Endothelial cell of hepatic sinusoid (primary cell): ENCODE measurements around the gene ACACB.
"Not testable (repeated sequence)": the region's sequence is repeated elsewhere in the genome, so short reads cannot be mapped to it uniquely, and the experiment has no call there.

Experiments used
- in situ Hi-C: cut with HindIII; loops from 2 replicates; pipeline ENCODE4 v1.10.0; 2017; ENCODE audit warnings: low sequenced_read_pairs

ACACB gene

DNA sequence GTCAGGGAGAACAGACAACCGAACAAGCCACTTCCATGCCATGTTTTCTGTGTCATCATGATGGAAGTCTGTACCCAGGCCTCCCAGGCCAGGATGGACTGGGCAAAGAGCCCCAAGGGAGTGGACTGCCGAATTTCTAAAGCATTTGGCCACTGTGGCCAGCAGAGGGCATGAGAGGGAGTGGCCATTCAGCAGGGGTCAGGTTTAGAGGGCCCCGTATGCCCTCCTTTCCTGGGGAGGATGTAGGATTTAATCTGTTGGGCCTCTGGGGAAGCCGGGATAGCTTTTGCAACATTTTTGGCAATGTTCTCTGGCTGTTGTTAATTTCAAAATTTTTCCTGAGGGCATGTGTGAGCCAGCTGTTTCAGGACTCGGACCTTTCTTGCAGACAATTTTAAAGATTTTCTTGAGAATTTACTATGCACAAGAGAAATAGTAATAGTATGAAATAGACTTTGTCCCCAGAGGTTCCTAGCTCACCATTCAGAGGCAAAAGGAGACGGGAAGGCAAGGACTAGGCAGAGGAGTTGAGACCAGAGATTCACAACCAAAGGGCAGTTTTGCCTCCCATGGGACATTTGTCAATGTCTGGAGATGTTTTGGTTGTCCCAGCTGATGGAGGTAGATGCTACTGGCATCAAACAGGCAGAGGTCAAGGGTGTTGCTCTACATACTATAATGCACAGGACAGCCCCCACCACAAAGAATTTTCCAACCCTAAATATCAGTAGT lies 18.0 kb downstream of the ACACB start:
- in situ Hi-C loops = no loop called here

GRCh38 chr12:109137055-109137454 lies 20.7 kb downstream of the ACACB start:
- in situ Hi-C loops = no loop called here

DNA sequence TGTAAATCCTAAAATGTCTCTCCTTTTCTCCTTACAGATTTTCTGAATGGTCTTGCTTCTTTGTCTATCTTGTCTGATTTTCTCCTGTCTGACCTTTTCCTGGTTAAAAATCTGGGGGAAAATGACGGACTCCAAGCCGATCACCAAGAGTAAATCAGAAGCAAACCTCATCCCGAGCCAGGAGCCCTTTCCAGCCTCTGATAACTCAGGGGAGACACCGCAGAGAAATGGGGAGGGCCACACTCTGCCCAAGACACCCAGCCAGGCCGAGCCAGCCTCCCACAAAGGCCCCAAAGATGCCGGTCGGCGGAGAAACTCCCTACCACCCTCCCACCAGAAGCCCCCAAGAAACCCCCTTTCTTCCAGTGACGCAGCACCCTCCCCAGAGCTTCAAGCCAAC lies 23.0 kb downstream of the ACACB start:
- in situ Hi-C loops = no loop called here

DNA sequence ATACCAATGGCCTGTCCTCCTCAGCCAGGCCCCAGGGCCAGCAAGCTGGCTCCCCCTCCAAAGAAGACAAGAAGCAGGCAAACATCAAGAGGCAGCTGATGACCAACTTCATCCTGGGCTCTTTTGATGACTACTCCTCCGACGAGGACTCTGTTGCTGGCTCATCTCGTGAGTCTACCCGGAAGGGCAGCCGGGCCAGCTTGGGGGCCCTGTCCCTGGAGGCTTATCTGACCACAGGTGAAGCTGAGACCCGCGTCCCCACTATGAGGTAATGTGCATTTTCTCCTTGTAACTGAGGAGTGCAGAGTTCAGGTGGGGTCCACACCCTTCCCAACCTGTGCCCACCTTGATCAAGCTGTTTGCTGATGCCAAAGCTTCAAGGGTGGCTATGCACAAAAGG lies 23.4 kb downstream of the ACACB start:
- in situ Hi-C loops = no loop called here

DNA sequence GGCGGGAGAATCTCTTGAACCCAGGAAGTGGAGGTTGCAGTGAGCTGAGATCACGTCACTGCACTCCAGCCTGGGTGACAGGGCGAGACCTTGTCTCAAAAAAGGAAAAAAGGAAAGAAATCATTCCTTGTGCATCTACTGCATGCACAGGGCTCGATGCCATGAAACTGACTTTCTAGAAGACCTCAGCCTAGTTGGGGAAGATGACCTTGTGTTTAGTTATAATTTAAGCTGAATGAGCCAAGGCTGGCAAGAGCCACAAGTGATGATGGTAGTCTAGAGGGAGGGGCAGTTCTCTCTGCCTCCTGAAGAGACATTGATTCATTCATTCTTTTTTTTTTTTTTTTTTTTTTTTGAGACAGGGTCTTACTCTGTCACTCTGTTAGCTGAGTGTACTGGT lies 24.2 kb downstream of the ACACB start:
- in situ Hi-C loops = no loop called here

DNA sequence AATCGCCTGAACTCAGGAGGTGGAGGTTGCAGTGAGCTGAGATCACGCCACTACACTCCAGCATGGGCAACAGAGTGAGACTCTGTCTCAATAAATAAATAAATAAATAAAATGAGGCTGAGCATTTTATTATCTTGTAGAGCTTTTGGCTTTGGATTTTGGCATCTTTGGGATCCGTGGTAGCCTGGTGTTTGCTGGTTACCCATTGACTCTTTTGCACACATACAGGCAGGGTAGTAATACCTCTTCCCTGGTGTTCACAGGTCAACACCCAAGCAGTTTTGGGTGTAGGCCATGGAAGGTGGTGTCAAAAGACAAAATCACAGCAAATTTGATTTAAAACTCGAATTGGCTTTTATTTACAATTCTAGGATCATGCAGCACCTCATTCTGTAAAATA lies 27.8 kb downstream of the ACACB start:
- in situ Hi-C loops = no loop called here

DNA sequence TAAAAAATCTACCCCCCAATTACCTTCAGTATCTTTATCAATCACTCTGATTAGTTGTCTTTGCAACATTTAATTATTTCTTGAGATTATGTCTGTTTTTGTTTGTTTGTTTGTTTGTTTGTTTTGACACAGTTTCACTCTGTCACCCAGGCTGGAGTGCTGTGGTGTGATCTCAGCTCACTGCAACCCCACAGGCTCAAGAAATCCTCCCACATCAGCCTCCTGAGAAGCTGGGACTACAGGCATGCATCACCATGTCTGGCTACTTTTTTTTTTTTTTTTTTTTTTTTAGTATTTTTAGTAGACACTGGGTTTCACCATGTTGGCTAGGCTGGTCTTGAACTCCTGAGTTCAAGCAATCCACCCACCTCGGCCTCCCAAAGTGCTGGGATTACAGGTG lies 30.7 kb downstream of the ACACB start:
- in situ Hi-C loops = not testable (repeated sequence)

GRCh38 chr12:109147954-109148353 lies 31.6 kb downstream of the ACACB start:
- in situ Hi-C loops = no loop called here

- in situ Hi-C loops = no loop called here
Measured at GRCh38 chr12:109150124-109150640, 33.8 kb downstream of the ACACB start.

GRCh38 chr12:109151457-109151856 lies 35.1 kb downstream of the ACACB start:
- in situ Hi-C loops = no loop called here

- in situ Hi-C loops = no loop called here
Measured at GRCh38 chr12:109153821-109154441, 37.5 kb downstream of the ACACB start.

DNA sequence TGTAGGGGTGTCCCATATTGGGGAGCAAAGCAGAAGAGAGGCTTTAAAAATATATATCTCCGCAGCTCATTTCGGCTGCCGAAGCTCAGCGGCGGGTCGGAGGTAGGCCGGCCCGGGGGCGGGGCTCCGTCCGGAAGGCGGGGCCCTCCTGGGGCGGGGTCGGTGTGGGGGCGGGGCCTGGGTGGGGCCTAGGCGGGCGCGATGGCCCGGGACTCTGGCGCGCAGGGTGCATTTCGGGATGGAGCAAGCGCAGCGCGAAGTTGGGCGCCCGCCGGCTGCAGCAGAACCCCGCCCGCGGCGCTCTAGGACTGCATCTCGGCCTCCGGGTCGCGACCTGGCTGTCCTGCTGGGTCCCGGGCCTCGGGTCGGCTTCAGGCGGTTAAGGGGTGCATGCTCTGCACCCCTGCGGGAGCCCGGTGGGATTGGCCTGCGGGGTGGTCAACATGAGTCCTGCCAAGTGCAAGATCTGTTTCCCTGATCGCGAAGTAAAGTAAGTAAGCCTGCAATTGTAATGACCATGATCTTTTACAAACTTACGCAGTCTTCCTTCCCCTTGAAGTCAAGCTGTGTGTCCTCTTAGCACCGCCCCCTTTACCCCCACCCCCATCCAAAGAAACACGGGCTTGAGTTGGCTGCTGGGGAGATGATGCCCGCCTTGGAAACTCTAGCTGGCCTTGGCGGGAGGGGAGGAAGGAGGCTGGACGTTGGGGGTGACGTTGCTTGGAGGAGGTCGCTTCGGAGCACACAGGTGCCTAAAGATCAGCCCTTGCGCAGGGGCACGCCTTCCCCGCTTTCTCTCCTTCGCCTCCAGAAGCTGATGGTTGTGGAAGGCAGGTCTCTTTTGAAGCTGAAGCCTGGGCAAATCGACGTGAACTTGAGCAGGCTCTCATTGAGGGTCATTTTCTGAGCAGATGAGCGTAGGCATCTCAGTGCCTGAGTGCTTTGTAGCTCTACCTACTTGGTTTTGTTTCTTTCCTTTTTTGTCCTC lies 38.4 kb downstream of the ACACB start:
- in situ Hi-C loops = no loop called here

DNA sequence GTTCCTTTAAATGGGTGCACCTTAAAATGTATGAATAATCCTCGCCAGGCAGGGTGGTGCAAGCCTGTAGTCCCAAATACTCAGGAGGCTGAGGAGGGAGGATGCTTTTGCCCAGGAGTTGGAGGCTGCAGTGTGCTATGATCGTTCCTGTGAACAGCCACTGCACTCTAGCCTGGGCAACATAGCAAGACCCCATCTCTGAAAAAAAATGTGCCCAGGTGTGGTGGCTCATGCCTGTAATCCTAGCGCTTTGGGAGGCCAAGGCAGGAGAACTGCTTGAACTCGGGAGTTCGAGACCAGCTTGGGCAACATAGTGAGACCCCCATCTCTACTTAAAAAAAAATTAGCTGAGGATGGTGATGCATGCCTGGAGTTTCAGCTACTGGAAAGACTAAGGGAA lies 39.6 kb downstream of the ACACB start:
- in situ Hi-C loops = no loop called here

- in situ Hi-C loops = no loop called here
Measured at GRCh38 chr12:109156586-109156985, 40.2 kb downstream of the ACACB start.

DNA sequence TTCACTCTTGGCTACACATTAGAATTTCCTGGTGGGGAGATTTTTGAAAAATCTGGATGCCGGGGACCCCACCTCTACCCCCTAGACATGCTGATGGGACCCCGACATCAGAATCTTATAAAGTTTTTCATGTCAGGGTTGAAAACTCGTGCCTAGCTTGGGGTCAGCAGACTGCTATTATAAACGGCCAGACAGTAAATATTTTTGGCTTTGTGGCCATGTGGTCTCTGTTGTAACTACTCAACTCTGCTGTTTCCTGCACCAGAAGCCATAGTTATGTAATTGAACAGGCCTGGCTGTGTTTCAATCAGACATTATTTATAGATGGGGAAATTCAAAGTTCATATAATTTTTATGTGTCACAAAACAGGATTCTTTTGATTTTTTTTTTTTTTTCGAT lies 41.6 kb downstream of the ACACB start:
- in situ Hi-C loops = no loop called here

GRCh38 chr12:109160433-109160832 lies 44.0 kb downstream of the ACACB start:
- in situ Hi-C loops = no loop called here

GRCh38 chr12:109160873-109161272 lies 44.5 kb downstream of the ACACB start:
- in situ Hi-C loops = no loop called here

- in situ Hi-C loops = no loop called here
Measured at GRCh38 chr12:109162551-109162950, 46.2 kb downstream of the ACACB start.

- in situ Hi-C loops = no loop called here
Measured at GRCh38 chr12:109163167-109163566, 46.8 kb downstream of the ACACB start.

DNA sequence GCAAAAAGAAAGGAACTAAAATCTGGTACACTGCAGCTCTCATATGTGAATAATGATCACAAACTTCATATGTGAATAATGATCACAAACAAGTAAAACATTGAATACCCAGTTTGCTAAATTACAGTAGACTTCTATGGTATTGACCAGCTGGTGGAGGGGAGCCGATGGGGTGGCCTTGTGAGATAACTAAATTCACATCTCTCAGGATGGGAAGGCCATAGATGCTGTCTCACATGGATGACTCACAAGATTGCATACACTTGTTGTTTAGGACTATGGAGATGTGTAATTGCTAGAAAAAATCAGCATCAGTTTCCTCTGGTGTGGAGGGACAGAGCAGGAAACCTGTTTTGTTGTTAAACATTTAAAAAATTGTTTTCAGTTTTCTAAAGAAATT lies 49.2 kb downstream of the ACACB start:
- in situ Hi-C loops = no loop called here

- in situ Hi-C loops = no loop called here
Measured at GRCh38 chr12:109166371-109166770, 50.0 kb downstream of the ACACB start.
